ENCODE measurements around the gene SSH2.
"Not testable (repeated sequence)": the region's sequence is repeated elsewhere in the genome, so short reads cannot be mapped to it uniquely, and the experiment has no call there.

The SSH2 gene

GRCh38 chr17:29930409-29931010, 482 bp upstream of the SSH2 start:
- DNase-seq (ENCODE audit: low read depth), result no peak

DNA sequence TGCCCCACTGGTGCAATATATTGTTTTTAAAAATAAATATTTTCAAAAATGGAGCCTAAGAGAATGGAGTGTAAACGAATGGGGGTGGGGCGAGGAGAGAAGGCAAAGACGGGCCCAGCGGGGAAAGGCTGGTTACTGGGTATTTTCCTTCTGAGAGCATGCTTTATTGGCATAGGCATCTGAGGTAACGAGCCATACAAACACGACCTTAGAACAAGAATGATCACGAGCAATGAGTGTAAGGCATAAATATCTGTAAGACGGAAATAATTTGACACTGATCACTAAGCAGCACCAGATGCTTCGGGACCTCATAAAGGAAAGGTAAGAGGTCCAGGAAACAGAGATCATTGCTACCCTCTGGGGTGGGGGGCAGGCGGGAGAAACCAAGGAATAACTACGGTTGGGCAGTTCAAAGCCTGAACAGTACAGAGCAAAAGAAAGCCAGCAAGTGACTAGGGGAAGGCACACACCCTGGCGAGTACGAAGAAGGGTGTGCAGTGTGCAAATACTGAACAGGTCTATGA, 959 bp downstream of the SSH2 start:
- DNase-seq (ENCODE audit: low read depth), result no peak

- DNase-seq (ENCODE audit: low read depth), result no peak
Measured at GRCh38 chr17:29927546-29927945, 2.5 kb downstream of the SSH2 start.

DNA sequence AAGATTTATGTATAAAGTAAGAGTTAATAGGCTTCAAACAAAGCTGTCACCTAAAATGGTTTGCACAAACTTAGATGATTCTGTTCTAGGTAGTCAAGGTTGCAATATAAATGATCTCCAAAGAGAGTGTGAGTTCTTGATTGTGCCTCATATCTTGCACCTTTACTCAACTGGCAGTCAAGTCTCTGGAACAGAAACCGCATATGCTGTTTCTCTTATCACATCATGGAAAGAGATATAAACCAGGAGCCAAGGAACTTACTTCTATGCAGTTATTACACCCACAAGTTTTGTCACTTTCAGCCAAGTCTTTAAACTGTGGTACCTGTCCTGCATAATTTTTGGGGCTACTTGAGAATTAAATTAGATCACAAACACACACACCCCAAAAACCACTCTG, 5.2 kb downstream of the SSH2 start:
- DNase-seq (ENCODE audit: low read depth), result no peak

- DNase-seq (ENCODE audit: low read depth), result no peak
Measured at GRCh38 chr17:29918922-29919856, 10.8 kb downstream of the SSH2 start.

GRCh38 chr17:29918016-29918415, 12.0 kb downstream of the SSH2 start:
- DNase-seq (ENCODE audit: low read depth), result no peak

- no peak for DNase-seq (ENCODE audit: low read depth)
Measured at GRCh38 chr17:29914819-29915537, 15.1 kb downstream of the SSH2 start.

DNA sequence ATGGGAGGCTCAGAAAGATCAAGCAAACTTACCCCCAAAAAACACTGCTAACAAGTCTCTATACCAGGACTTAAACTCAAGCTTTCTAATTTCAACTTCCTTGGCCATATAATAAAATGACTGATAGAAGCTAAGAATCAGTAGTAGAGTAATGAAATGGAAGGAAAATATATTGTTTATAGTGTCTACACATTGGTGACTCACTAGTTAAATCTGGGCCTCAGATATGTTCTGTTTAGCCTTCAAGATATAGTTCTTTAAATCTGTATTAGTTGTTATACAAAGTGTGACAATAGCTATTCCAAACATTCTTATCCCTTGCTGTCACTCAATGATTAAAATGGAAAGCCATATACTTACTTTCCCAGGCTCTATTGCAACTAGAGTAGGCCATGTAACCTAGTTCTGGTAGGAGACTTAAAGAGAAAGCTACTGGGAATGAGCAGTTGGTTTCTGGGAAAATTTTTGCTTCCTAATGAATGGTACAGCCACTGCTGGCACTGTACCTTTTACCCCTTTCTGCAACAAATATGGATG, 18.3 kb downstream of the SSH2 start:
- DNase-seq (ENCODE audit: low read depth), result no peak

GRCh38 chr17:29909236-29910003, 20.6 kb downstream of the SSH2 start:
- DNase-seq (ENCODE audit: low read depth), result no peak

GRCh38 chr17:29906969-29907368, 23.1 kb downstream of the SSH2 start:
- DNase-seq (ENCODE audit: low read depth), result no peak

DNA sequence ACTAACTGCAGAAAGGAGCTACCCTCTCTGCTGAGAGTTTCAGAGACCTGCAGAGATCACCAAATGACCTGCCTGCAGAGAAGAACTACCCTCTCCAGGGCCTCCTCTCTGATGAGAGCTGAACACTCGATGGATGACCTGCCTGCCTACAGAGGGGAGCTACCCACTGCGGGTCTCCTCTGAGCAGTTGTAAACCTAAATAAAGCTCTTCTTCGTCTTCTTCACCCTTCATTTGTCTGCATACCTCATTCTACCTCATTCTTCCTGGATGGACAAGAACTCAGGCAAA, 24.2 kb downstream of the SSH2 start:
- no peak for DNase-seq (ENCODE audit: low read depth)

DNA sequence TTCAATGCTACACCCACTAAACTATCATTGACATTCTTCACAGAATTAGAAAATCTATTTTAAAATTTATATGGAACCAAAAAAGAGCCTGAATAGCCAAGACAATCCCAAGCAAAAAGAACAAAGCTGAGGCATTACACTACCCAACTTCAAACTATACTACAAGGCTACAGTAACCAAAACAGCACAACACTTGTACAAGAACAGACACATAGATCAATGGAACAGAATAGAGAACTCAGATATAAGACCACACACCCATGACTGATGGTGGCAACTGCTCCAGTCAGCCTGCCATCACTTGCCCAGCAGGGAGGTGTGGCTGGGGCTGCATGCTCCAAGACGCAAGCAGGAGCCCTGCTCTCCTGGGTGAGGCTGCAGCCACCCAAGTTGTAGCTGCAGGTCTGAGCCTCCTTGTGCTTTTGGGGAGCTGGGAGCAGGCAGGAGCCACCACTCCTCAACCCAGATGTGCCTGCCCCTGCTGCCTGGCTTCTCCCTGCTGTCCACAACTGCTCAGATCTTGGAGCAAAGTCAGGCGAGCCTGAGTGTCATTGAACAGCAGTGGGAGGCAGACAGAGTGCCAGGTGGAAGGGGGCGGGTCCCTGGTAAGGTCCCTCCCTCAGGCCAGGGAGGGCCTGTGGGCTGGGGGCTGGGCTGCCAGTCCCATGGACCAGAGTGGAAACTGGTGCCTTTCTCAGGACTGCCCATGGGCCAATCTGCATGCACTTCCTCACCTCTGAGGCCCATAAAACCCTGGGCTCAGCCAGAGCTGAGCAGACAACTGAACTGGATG, 24.7 kb downstream of the SSH2 start:
- no peak for DNase-seq (ENCODE audit: low read depth)

DNA sequence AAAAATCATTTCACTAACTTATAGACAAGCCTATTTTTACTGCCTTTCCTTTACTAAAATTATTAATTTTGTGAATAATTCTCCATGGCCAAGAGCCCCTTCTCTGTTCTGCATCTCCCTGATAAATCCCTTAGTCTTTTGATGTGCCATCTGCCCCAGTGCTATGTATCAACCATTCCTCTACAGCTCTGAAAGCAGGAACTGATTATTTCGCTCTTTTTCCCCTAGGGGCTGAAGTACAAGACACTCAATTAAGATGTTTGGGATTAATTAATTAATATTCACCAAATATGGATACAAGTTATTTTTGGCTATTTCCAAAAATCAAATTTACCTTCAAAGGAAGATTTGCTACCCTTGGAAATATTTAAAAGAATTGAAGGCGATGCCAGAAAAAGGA, 26.6 kb downstream of the SSH2 start:
- no peak for DNase-seq (ENCODE audit: low read depth)

- DNase-seq (ENCODE audit: low read depth), result not testable (repeated sequence)
Measured at GRCh38 chr17:29897136-29897535, 32.9 kb downstream of the SSH2 start.

- no peak for DNase-seq (ENCODE audit: low read depth)
Measured at GRCh38 chr17:29892201-29892600, 37.8 kb downstream of the SSH2 start.

DNA sequence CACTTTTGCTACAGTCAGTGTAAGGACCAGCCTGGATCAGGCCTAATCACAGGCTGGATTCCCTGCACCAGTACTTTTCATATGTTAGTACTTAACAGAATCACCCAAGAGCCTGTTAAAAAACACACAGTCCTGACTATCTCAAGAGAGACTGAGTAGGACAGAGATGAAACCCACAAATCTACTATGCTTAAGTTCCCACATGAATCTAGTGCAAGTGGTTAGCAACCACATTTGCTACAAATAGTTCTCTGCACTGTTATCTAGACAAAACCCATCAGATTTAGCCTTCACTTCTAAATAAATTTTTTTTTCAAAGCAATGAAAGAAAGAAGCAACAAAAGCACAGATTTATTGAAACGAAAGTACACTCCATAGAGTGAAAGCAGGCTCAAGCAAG, 38.9 kb downstream of the SSH2 start:
- no peak for DNase-seq (ENCODE audit: low read depth)

GRCh38 chr17:29885031-29885640, 44.9 kb downstream of the SSH2 start:
- no peak for DNase-seq (ENCODE audit: low read depth)

GRCh38 chr17:29883497-29883896, 46.5 kb downstream of the SSH2 start:
- DNase-seq (ENCODE audit: low read depth), result no peak

GRCh38 chr17:29881256-29881655, 48.8 kb downstream of the SSH2 start:
- DNase-seq (ENCODE audit: low read depth), result no peak

- no peak for DNase-seq (ENCODE audit: low read depth)
Measured at GRCh38 chr17:29880031-29880430, 50.0 kb downstream of the SSH2 start.

Data from stimulated activated CD4-positive, alpha-beta T cell treated with anti-CD3 and anti-CD28 coated beads, Interleukin-2, amount 100 ng/mL, for 4 hours (primary cell).